PFSK-1 (cell line): ENCODE data around the gene TMEM86A.

Experiments used
- FOXP2 ChIP-seq: optimal IDR thresholded peaks from 2 replicates; pipeline ENCODE3; 2011; ENCODE audit warnings: borderline replicate concordance, control low read depth, inconsistent platforms; ENCODE audit not compliant: insufficient read depth; ENCODE audit errors: extremely low read length, extremely low read depth
- POLR2AphosphoS5 ChIP-seq: IDR thresholded peaks from 2 replicates; pipeline ENCODE4 v1.6.1; 2012; ENCODE audit warnings: low read depth, mild to moderate bottlenecking, control low read depth, low read length, moderate library complexity
- SIN3A ChIP-seq: IDR thresholded peaks from 2 replicates; pipeline ENCODE4 v1.6.1; 2012; ENCODE audit warnings: mild to moderate bottlenecking, low read length, moderate library complexity, borderline replicate concordance; ENCODE audit not compliant: insufficient read depth
- TAF1 ChIP-seq: IDR thresholded peaks from 2 replicates; pipeline ENCODE4 v1.6.1; 2012; ENCODE audit warnings: low read length, control low read depth, borderline replicate concordance; ENCODE audit not compliant: insufficient read depth
- TF ChIP-seq, protein P1 (sequence below), 2 experiments: IDR thresholded peaks; 2 replicates each; pipeline versions ENCODE4 v1.6.1 to v1.8.0; 2011 to 2012; ENCODE audit warnings: low read depth in 2 of 2, low read length in 2 of 2, control low read depth in 1 of 2, inconsistent platforms in 1 of 2, mild to moderate bottlenecking in 1 of 2, moderate library complexity in 1 of 2; ENCODE audit not compliant: insufficient read depth in 1 of 2

TMEM86A gene

GRCh38 chr11:18729426-18729825 lies 30.8 kb downstream of the TMEM86A start:
- TF ChIP-seq POLR2AphosphoS5 = no peak
- TF ChIP-seq TAF1 = no peak
- TF ChIP-seq FOXP2 = no peak
- no peak for TF ChIP-seq SIN3A
- TF ChIP-seq, protein P1, sequence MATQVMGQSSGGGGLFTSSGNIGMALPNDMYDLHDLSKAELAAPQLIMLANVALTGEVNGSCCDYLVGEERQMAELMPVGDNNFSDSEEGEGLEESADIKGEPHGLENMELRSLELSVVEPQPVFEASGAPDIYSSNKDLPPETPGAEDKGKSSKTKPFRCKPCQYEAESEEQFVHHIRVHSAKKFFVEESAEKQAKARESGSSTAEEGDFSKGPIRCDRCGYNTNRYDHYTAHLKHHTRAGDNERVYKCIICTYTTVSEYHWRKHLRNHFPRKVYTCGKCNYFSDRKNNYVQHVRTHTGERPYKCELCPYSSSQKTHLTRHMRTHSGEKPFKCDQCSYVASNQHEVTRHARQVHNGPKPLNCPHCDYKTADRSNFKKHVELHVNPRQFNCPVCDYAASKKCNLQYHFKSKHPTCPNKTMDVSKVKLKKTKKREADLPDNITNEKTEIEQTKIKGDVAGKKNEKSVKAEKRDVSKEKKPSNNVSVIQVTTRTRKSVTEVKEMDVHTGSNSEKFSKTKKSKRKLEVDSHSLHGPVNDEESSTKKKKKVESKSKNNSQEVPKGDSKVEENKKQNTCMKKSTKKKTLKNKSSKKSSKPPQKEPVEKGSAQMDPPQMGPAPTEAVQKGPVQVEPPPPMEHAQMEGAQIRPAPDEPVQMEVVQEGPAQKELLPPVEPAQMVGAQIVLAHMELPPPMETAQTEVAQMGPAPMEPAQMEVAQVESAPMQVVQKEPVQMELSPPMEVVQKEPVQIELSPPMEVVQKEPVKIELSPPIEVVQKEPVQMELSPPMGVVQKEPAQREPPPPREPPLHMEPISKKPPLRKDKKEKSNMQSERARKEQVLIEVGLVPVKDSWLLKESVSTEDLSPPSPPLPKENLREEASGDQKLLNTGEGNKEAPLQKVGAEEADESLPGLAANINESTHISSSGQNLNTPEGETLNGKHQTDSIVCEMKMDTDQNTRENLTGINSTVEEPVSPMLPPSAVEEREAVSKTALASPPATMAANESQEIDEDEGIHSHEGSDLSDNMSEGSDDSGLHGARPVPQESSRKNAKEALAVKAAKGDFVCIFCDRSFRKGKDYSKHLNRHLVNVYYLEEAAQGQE (IDR thresholded peaks at IDR 0.05; ENCODE audit: insufficient read depth in 1 of 2, low read depth in 2 of 2, low read length in 2 of 2) = no peak

DNA sequence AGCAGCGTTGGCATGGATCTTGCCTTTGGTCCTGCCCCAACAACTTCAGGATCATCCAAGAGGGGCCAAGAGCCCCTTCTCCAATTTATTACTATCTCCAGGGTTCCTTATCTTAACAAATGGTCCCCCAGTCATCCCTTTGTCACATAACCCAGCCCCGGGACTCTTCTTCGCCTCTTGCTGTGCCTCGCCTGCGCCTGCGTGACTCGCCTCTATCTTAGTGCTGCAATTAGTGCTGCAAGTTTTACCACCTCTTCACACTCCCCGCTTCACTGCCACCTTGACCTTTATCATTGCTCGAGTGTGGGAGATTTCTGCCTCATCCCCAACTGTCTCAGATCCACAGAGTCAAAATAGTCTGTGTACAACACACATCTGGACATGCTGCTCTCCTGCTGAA lies 31.4 kb downstream of the TMEM86A start:
- no peak for TF ChIP-seq FOXP2
- no peak for TF ChIP-seq SIN3A
- no peak for TF ChIP-seq TAF1
- TF ChIP-seq, protein P1 (IDR thresholded peaks at IDR 0.05; ENCODE audit: insufficient read depth in 1 of 2, low read depth in 2 of 2, low read length in 2 of 2) = no peak

GRCh38 chr11:18731441-18731840 lies 32.9 kb downstream of the TMEM86A start:
- TF ChIP-seq TAF1 (no peak), POLR2AphosphoS5 (no peak), SIN3A (no peak), FOXP2 (no peak)
- TF ChIP-seq, protein P1 (IDR thresholded peaks at IDR 0.05; ENCODE audit: insufficient read depth in 1 of 2, low read depth in 2 of 2, low read length in 2 of 2) = no peak

DNA sequence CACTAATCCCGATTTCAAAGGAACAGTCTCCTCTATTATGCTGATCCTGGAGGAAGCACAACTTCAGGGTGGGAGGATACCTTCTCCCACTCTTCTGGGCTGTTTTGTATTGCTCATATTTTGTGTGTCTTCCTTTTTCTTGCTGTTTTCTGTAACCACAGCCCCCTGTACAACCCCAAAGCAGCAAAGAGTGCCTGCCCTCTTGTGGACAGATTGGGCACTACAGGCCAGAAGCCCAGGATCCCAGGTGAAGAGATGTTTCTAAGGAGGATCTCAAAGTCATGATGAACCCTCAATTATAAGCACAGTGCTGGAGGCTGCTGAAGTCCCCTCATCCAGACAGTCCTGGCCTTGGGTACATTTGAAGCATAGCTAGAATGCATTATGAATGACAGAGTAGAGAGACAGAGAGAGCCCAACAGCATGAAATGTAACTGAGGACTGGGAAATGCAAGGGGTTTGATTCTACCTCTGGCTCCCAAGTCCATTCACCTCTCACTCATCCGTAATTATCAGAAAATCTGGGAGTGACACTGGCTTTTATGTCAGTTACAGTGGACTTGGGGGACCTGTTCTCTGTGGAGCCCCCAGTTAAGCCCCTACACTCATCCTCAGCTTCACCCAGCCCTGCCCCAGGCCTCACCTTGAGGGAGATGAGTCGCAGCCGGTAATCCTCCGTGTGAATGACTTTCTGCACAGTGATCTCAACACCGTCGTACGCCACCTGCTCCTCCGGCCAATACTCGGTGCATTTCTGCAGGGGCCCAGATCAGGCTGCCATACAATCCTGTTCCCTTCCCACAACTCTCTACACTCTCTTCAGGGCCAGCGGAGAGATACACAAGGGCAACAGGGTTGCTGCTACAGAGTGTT lies 33.6 kb downstream of the TMEM86A start:
- TF ChIP-seq FOXP2 (no peak), TAF1 (no peak), POLR2AphosphoS5 (no peak), SIN3A (no peak)
- TF ChIP-seq, protein P1 (IDR thresholded peaks at IDR 0.05; ENCODE audit: insufficient read depth in 1 of 2, low read depth in 2 of 2, low read length in 2 of 2) = no peak

DNA sequence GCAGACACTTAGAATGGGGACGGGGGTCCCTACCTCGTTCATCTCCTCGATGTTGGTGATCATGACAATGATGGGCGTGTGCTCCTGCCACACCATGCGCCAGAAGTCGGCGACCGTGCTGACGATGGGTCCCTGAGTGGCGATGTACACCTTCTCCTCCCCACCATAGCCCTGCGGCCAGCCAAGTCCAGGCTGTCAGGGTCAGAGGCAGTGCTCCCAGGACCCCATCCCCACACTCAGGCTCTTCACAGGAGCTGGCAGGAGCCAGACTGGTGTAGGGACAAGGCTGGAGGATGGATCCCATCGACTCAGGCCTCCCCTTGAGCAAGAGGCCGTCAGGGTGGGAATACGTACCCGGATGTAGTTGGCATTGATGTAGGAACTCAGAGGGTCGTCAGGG lies 34.6 kb downstream of the TMEM86A start:
- TF ChIP-seq TAF1 (no peak), SIN3A (no peak), POLR2AphosphoS5 (no peak), FOXP2 (no peak)
- TF ChIP-seq, protein P1 (IDR thresholded peaks at IDR 0.05; ENCODE audit: insufficient read depth in 1 of 2, low read depth in 2 of 2, low read length in 2 of 2) = no peak
